ENCODE measurements around the gene SCP2.

GRCh38 chr1:53079251-53079650 is 152.2 kb downstream of the SCP2 start:
- TF ChIP-seq EZH2 (IDR thresholded peaks at IDR 0.05; ENCODE audit: borderline replicate concordance, low read length) (no peak), CTCF (IDR thresholded peaks at IDR 0.05; ENCODE audit: low read length) (no peak)
